ENCODE data around the gene PTBP2.

Gene PTBP2

DNA sequence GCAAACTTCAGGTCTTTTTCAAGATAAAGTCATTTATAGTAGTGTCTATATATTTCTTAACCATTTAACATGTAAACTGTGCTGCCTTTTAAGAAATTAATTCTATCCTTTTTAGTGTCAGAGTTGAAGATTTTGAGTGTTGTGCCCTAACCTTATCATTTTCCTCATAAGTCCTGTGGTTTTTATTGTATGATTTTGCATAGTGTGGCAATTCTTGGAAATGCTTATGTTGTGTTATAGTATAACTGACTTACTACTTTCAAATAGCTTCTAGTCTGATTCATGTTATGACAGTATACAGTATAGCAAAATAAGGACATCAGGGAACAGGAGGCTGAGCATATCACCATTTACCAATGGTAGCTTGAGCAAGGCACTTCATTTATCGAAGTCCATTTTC, 99.1 kb downstream of the PTBP2 start:
- no peak for TF ChIP-seq FOXP2 (optimal IDR thresholded peaks at IDR 0.05; ENCODE audit: borderline replicate concordance, extremely low read depth, extremely low read length, insufficient read depth)
- TF ChIP-seq POLR2AphosphoS5 (IDR thresholded peaks at IDR 0.05; ENCODE audit: low read depth, low read length): no peak
- no peak for TF ChIP-seq SIN3A (IDR thresholded peaks at IDR 0.05; ENCODE audit: borderline replicate concordance, insufficient read depth, low read length)
- TF ChIP-seq, protein P1, sequence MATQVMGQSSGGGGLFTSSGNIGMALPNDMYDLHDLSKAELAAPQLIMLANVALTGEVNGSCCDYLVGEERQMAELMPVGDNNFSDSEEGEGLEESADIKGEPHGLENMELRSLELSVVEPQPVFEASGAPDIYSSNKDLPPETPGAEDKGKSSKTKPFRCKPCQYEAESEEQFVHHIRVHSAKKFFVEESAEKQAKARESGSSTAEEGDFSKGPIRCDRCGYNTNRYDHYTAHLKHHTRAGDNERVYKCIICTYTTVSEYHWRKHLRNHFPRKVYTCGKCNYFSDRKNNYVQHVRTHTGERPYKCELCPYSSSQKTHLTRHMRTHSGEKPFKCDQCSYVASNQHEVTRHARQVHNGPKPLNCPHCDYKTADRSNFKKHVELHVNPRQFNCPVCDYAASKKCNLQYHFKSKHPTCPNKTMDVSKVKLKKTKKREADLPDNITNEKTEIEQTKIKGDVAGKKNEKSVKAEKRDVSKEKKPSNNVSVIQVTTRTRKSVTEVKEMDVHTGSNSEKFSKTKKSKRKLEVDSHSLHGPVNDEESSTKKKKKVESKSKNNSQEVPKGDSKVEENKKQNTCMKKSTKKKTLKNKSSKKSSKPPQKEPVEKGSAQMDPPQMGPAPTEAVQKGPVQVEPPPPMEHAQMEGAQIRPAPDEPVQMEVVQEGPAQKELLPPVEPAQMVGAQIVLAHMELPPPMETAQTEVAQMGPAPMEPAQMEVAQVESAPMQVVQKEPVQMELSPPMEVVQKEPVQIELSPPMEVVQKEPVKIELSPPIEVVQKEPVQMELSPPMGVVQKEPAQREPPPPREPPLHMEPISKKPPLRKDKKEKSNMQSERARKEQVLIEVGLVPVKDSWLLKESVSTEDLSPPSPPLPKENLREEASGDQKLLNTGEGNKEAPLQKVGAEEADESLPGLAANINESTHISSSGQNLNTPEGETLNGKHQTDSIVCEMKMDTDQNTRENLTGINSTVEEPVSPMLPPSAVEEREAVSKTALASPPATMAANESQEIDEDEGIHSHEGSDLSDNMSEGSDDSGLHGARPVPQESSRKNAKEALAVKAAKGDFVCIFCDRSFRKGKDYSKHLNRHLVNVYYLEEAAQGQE (IDR thresholded peaks at IDR 0.05; ENCODE audit: insufficient read depth in 1 of 2, low read depth in 2 of 2, low read length in 2 of 2): no peak
- no peak for TF ChIP-seq TAF1 (IDR thresholded peaks at IDR 0.05; ENCODE audit: borderline replicate concordance, insufficient read depth, low read length)

DNA sequence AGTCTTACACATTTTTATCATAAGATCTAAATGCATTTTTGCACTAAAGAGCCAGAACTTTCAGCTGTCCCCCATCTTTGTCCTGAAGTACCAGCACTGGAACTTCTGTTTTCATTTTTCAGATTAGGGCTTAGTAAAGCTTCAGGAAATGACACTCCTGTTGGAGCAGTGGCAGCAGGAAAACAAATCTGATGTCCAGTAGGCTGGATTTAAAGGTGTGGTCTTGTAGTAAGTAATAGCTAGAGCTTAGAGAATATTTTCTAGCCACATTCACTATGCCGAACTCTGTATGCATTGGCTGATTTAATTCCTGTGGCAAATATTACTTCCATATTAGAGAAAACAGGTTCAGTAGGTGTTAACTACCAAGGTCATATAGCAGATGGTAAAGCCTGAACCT, 103.6 kb downstream of the PTBP2 start:
- no peak for TF ChIP-seq TAF1 (IDR thresholded peaks at IDR 0.05; ENCODE audit: borderline replicate concordance, insufficient read depth, low read length)
- TF ChIP-seq FOXP2 (optimal IDR thresholded peaks at IDR 0.05; ENCODE audit: borderline replicate concordance, extremely low read depth, extremely low read length, insufficient read depth): no peak
- no peak for TF ChIP-seq SIN3A (IDR thresholded peaks at IDR 0.05; ENCODE audit: borderline replicate concordance, insufficient read depth, low read length)
- TF ChIP-seq POLR2AphosphoS5 (IDR thresholded peaks at IDR 0.05; ENCODE audit: low read depth, low read length): no peak
- TF ChIP-seq, protein P1 (IDR thresholded peaks at IDR 0.05; ENCODE audit: insufficient read depth in 1 of 2, low read depth in 2 of 2, low read length in 2 of 2): no peak

DNA sequence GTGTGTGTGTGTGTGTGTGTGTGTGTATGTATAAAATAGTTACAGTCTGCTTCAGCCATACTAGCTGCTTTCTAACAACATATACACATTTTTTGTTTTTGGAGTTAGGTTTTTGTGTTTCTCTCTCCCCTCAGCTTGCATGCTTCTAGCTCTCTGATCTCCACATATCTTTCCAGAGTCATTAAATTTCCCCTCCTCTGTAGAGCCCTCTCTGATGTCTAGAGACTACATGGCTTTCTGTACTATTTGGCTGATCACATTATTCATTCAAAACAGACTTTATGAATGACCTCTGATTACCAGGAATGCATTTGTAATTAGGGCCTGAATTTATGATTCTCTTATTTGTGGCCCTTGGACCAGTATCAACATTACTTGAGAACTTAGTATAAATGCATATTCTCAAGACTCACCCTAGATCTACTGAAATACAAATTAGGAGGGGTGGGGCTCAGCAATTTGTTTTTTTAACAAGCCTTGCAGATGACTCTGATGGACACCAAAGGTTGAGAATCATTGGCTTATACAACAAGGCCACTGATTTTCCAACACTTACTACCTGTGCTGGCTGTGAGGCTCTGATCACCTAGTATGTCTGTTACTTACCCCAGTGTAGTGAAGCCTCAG, 104.5 kb downstream of the PTBP2 start:
- no peak for TF ChIP-seq FOXP2 (optimal IDR thresholded peaks at IDR 0.05; ENCODE audit: borderline replicate concordance, extremely low read depth, extremely low read length, insufficient read depth)
- TF ChIP-seq, protein P1 (IDR thresholded peaks at IDR 0.05; ENCODE audit: insufficient read depth in 1 of 2, low read depth in 2 of 2, low read length in 2 of 2): no peak
- no peak for TF ChIP-seq POLR2AphosphoS5 (IDR thresholded peaks at IDR 0.05; ENCODE audit: low read depth, low read length)
- TF ChIP-seq TAF1 (IDR thresholded peaks at IDR 0.05; ENCODE audit: borderline replicate concordance, insufficient read depth, low read length): no peak
- no peak for TF ChIP-seq SIN3A (IDR thresholded peaks at IDR 0.05; ENCODE audit: borderline replicate concordance, insufficient read depth, low read length)

DNA sequence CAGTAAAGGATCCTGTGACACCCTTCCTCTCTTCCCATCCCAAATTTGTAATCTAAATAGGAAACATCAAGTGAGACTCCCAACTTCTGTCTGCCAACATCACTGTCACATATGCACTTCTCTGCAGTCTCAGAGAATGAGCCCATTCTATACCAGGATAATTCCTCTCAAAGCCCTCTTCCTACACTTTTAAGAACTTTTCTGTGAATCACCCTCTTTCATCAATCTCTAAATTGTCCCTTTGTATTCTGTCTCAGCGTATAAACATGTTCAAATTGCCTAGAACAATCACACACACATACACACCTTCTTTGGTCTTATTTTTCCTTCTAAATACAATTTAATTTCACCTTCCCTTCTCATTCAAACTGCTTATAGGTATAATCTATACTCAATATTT, 111.8 kb downstream of the PTBP2 start:
- TF ChIP-seq POLR2AphosphoS5 (IDR thresholded peaks at IDR 0.05; ENCODE audit: low read depth, low read length) (no peak), TAF1 (IDR thresholded peaks at IDR 0.05; ENCODE audit: borderline replicate concordance, insufficient read depth, low read length) (no peak), FOXP2 (optimal IDR thresholded peaks at IDR 0.05; ENCODE audit: borderline replicate concordance, extremely low read depth, extremely low read length, insufficient read depth) (no peak), SIN3A (IDR thresholded peaks at IDR 0.05; ENCODE audit: borderline replicate concordance, insufficient read depth, low read length) (no peak)
- TF ChIP-seq, protein P1 (IDR thresholded peaks at IDR 0.05; ENCODE audit: insufficient read depth in 1 of 2, low read depth in 2 of 2, low read length in 2 of 2): no peak
